Uterus (tissue), 2 donors: ENCODE results near the gene RNF126.

ENCODE experiments used
- CTCF ChIP-seq, 4 experiments: fragments of 200-600 bp in 2 of 4; fragments of 450-650 bp in 2 of 4; sonication (generic) in 2 of 4; IDR thresholded peaks; one replicate each; pipeline ENCODE4 v1.5.1; 2016 to 2019; ENCODE audit warnings: antibody characterized with exemption in 4 of 4, mild to moderate bottlenecking in 2 of 4, moderate library complexity in 1 of 4
- POLR2A ChIP-seq, 2 donors: fragments of 450-650 bp; IDR thresholded peaks; one replicate each; pipeline ENCODE4 v1.6.1; 2016; ENCODE audit warnings: antibody characterized with exemption in 2 of 2, mild to moderate bottlenecking in 1 of 2, moderate library complexity in 1 of 2

- TF ChIP-seq CTCF (IDR thresholded peaks at IDR 0.05) (no peak), POLR2A (IDR thresholded peaks at IDR 0.05) (no peak)
These were observed 41.4 kb upstream of the RNF126 start for GRCh38 chr19:704447-704741.
